A673 (cell line): ENCODE data around the gene OR1Q1.

ENCODE experiments used
- EZH2 ChIP-seq: fragments of 200-600 bp; sonication (generic); IDR thresholded peaks from 2 replicates; pipeline ENCODE4 v1.6.1; 2017; ENCODE audit warnings: borderline replicate concordance, low read depth, mild to moderate bottlenecking, mixed read lengths, antibody characterized with exemption, low read length; ENCODE audit not compliant: poor library complexity, severe bottlenecking
- TF ChIP-seq, protein P1 (sequence below): fragments of 300-800, 200-600 bp; sonication (generic); conservative IDR thresholded peaks from 2 replicates; pipeline ENCODE4 v1.5.1; 2017; ENCODE audit warnings: low read depth, mild to moderate bottlenecking, antibody characterized with exemption, low read length, moderate library complexity, mixed read lengths

DNA sequence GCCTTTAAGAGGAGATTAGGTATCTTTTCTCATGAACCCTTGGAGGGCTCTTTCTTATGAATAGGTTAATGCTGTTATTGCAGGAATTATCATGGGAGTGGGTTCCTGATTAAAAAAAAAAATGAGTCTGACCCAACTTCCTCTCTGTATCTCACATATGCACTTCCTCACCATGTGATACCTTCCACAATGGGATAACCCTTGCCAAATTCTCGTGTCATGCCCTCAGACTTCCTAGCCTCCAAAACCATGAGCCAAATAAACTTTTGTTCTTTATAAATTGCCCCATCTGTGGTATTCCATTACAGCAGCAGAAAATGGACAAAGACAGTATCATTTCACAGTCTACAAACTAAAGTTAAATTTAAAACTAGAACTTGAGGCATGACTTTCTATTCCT, 41.8 kb downstream of the OR1Q1 start:
- TF ChIP-seq, protein P1, sequence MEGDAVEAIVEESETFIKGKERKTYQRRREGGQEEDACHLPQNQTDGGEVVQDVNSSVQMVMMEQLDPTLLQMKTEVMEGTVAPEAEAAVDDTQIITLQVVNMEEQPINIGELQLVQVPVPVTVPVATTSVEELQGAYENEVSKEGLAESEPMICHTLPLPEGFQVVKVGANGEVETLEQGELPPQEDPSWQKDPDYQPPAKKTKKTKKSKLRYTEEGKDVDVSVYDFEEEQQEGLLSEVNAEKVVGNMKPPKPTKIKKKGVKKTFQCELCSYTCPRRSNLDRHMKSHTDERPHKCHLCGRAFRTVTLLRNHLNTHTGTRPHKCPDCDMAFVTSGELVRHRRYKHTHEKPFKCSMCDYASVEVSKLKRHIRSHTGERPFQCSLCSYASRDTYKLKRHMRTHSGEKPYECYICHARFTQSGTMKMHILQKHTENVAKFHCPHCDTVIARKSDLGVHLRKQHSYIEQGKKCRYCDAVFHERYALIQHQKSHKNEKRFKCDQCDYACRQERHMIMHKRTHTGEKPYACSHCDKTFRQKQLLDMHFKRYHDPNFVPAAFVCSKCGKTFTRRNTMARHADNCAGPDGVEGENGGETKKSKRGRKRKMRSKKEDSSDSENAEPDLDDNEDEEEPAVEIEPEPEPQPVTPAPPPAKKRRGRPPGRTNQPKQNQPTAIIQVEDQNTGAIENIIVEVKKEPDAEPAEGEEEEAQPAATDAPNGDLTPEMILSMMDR, result no peak
- no peak for TF ChIP-seq EZH2
